ENCODE results near the gene HS3ST3A1.

HS3ST3A1 gene

GRCh38 chr17:13495423-13495822, 106.3 kb downstream of the HS3ST3A1 start:
- no peak for TF ChIP-seq EZH2phosphoT487 (IDR thresholded peaks at IDR 0.05; ENCODE audit: low read length)
- TF ChIP-seq CTCF (IDR thresholded peaks at IDR 0.05; ENCODE audit: low read length) = no peak
- no peak for TF ChIP-seq EZH2 (optimal IDR thresholded peaks at IDR 0.05; ENCODE audit: low read depth, low read length)
- Histone ChIP-seq H3K9ac (ENCODE audit: low read length) (no peak overlapping the region), H3K4me1 (ENCODE audit: low read length) (no peaks in the 10 kb centered on the region), H3K9me3 (replicated peaks; ENCODE audit: insufficient read depth, low read length) (no peaks in the 10 kb centered on the region), H3K4me2 (ENCODE audit: low read depth, low read length) (no peak overlapping the region), H3K79me2 (ENCODE audit: low read length) (no peaks in the 10 kb centered on the region), H3K27me3 (replicated peaks; ENCODE audit: insufficient read depth, low read length) (no peaks in the 10 kb centered on the region), H3K4me3 (ENCODE audit: low read length) (no peak overlapping the region), H4K20me1 (ENCODE audit: insufficient read depth, low read length) (no peaks in the 10 kb centered on the region), H2AFZ (ENCODE audit: low read length) (no peak overlapping the region), H3K27ac (ENCODE audit: low read length) (no peak overlapping the region), H3K9me2 (replicated peaks; ENCODE audit: insufficient read depth, low read length) (no peaks in the 10 kb centered on the region), H3F3A (ENCODE audit: insufficient read depth, low read length) (no peaks in the 10 kb centered on the region), H3K36me3 (replicated peaks; ENCODE audit: insufficient read depth, low read length) (no peaks in the 10 kb centered on the region)
- no peak for DNase-seq

- no peak for DNase-seq
- Histone ChIP-seq H4K20me1 (ENCODE audit: insufficient read depth, low read length) (no peaks in the 10 kb centered on the region), H3F3A (ENCODE audit: insufficient read depth, low read length) (no peaks in the 10 kb centered on the region), H3K9me2 (replicated peaks; ENCODE audit: insufficient read depth, low read length) (no peaks in the 10 kb centered on the region), H3K9ac (ENCODE audit: low read length) (no peak overlapping the region), H3K36me3 (replicated peaks; ENCODE audit: insufficient read depth, low read length) (no peaks in the 10 kb centered on the region), H3K4me2 (ENCODE audit: low read depth, low read length) (no peak overlapping the region), H3K9me3 (replicated peaks; ENCODE audit: insufficient read depth, low read length) (no peaks in the 10 kb centered on the region), H3K4me1 (ENCODE audit: low read length) (no peaks in the 10 kb centered on the region), H3K27ac (ENCODE audit: low read length) (no peak overlapping the region), H2AFZ (ENCODE audit: low read length) (no peak overlapping the region), H3K27me3 (replicated peaks; ENCODE audit: insufficient read depth, low read length) (no peaks in the 10 kb centered on the region), H3K4me3 (ENCODE audit: low read length) (no peak overlapping the region), H3K79me2 (ENCODE audit: low read length) (no peaks in the 10 kb centered on the region)
- TF ChIP-seq EZH2phosphoT487 (IDR thresholded peaks at IDR 0.05; ENCODE audit: low read length) (no peak), CTCF (IDR thresholded peaks at IDR 0.05; ENCODE audit: low read length) (no peak), EZH2 (optimal IDR thresholded peaks at IDR 0.05; ENCODE audit: low read depth, low read length) (no peak)
These were observed 109.0 kb downstream of the HS3ST3A1 start for GRCh38 chr17:13492737-13493122.

GRCh38 chr17:13491916-13492736, 109.6 kb downstream of the HS3ST3A1 start:
- Histone ChIP-seq H2AFZ (ENCODE audit: low read length) (no peak overlapping the region), H4K20me1 (ENCODE audit: insufficient read depth, low read length) (no peaks in the 10 kb centered on the region), H3K36me3 (replicated peaks; ENCODE audit: insufficient read depth, low read length) (no peaks in the 10 kb centered on the region), H3K79me2 (ENCODE audit: low read length) (no peaks in the 10 kb centered on the region), H3K9ac (ENCODE audit: low read length) (no peak overlapping the region), H3K4me1 (ENCODE audit: low read length) (no peaks in the 10 kb centered on the region), H3K9me2 (replicated peaks; ENCODE audit: insufficient read depth, low read length) (no peaks in the 10 kb centered on the region), H3K4me2 (ENCODE audit: low read depth, low read length) (no peak overlapping the region), H3K27me3 (replicated peaks; ENCODE audit: insufficient read depth, low read length) (no peaks in the 10 kb centered on the region), H3K27ac (ENCODE audit: low read length) (no peak overlapping the region), H3K9me3 (replicated peaks; ENCODE audit: insufficient read depth, low read length) (no peaks in the 10 kb centered on the region), H3K4me3 (ENCODE audit: low read length) (no peak overlapping the region), H3F3A (ENCODE audit: insufficient read depth, low read length) (no peaks in the 10 kb centered on the region)
- no peak for DNase-seq
- TF ChIP-seq EZH2 (optimal IDR thresholded peaks at IDR 0.05; ENCODE audit: low read depth, low read length) (no peak), EZH2phosphoT487 (IDR thresholded peaks at IDR 0.05; ENCODE audit: low read length) (no peak), CTCF (IDR thresholded peaks at IDR 0.05; ENCODE audit: low read length) (no peak)
